ENCODE measurements around the gene RPUSD2. TPM values are rescaled to one million over a fixed set of nuclear protein-coding genes. Genes with fewer than 3 reads are reported as not detected.

Gene RPUSD2
- polyA plus RNA-seq, 1 donor (not counting 4 experiments of a cell fraction or from before 2014, with no cell fraction given): 8.0 TPM

DNA sequence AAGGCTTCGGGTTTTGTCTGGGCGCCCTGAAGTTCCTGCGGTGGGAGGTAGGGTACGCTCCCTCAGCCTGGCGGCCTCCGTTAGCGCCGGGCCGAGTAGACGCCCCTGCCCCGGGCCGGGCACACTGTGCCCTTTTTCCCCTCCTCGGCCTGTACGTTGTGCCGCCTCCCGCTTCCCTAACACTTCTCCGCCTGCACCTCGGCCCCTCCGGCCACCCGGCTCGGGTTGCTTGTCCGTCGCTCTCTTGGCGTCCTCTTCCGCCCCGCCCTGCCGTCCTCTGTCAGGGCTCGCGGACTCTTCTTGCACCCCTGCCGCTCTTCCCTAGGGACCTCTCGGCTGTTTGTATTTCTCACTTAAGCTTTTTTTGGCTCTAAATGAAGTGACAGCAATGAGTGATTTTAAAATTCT is 25.3 kb downstream of the RPUSD2 start:
- Histone ChIP-seq H4K20me1 (ENCODE audit: control insufficient read depth, extremely low read depth, insufficient read depth, low read length) (no peaks in the 10 kb centered on the region), H3K9ac (ENCODE audit: control insufficient read depth, extremely low read depth, insufficient read depth, low read length) (peak overlapping the region; percentile 99), H3K4me2 (ENCODE audit: control insufficient read depth, extremely low read depth, insufficient read depth, low read depth, low read length) (peak overlapping the region; percentile 90), H3K27me3 (ENCODE audit: control insufficient read depth, extremely low read depth, insufficient read depth, low read length) (no peaks in the 10 kb centered on the region), H3K4me1 (ENCODE audit: control insufficient read depth, extremely low read depth, insufficient read depth, low read length) (peaks cover 6% of the 10 kb centered on the region), H3K9me3 (ENCODE audit: control insufficient read depth, low read depth, low read length) (no peaks in the 10 kb centered on the region), H3K27ac (ENCODE audit: control insufficient read depth, insufficient read depth, low read length) (peak overlapping the region; percentile 100), H3K79me2 (ENCODE audit: control insufficient read depth, insufficient read depth, low read length) (peaks cover 47% of the 10 kb centered on the region), H3K9me1 (ENCODE audit: control insufficient read depth, extremely low read depth, insufficient read depth, low read length) (no peaks in the 10 kb centered on the region), H3K4me3 (ENCODE audit: control insufficient read depth in 2 of 3, extremely low read depth in 1 of 3, insufficient read depth in 2 of 3, low read depth in 1 of 3, low read length in 3 of 3) (peak overlapping the region; percentile 86 to 98 (median 93)), H3K36me3 (ENCODE audit: control insufficient read depth in 2 of 2, extremely low read depth in 1 of 2, insufficient read depth in 2 of 2, low read length in 2 of 2) (no peaks in the 10 kb centered on the region), H2AFZ (ENCODE audit: control insufficient read depth, low read length) (peak overlapping the region; percentile 99)
- dilution Hi-C loops (cut with MboI; ENCODE audit: extremely low pct_ligation_motif_present, low sequenced_read_pairs): no loop called here
- no peak for FAIRE-seq
- TF ChIP-seq, protein P1, sequence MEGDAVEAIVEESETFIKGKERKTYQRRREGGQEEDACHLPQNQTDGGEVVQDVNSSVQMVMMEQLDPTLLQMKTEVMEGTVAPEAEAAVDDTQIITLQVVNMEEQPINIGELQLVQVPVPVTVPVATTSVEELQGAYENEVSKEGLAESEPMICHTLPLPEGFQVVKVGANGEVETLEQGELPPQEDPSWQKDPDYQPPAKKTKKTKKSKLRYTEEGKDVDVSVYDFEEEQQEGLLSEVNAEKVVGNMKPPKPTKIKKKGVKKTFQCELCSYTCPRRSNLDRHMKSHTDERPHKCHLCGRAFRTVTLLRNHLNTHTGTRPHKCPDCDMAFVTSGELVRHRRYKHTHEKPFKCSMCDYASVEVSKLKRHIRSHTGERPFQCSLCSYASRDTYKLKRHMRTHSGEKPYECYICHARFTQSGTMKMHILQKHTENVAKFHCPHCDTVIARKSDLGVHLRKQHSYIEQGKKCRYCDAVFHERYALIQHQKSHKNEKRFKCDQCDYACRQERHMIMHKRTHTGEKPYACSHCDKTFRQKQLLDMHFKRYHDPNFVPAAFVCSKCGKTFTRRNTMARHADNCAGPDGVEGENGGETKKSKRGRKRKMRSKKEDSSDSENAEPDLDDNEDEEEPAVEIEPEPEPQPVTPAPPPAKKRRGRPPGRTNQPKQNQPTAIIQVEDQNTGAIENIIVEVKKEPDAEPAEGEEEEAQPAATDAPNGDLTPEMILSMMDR (optimal IDR thresholded peaks at IDR 0.05 in 1 of 3, IDR thresholded peaks at IDR 0.05 in 1 of 3, conservative IDR thresholded peaks at IDR 0.05 in 1 of 3; ENCODE audit: extremely low read depth in 1 of 3, insufficient read depth in 2 of 3, low read length in 3 of 3): peak in 2 of 3 experiments; percentile 19 to 35
- no peak for TF ChIP-seq EZH2 (IDR thresholded peaks at IDR 0.05; ENCODE audit: low read length)
- DNase-seq (ENCODE audit: low read depth, low spot score): no peak

DNA sequence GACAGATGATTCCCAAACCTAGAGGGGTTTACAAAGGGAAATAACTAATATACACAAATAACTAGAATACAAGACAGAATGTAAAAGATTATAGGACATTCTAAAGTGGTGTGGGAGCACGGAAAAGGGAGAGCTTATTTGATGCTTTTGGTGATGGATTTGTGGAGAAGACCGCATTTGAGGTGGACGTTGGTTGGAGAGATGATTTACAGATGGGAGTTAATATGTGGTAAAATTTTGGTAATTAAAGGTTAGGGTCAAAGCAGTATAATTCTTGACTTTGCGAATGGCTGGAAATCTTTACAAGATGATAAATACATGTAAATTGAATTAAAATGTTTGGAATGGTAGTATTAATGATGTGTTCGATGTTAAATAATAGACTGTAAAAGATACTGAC is 26.1 kb downstream of the RPUSD2 start:
- TF ChIP-seq, protein P1 (optimal IDR thresholded peaks at IDR 0.05 in 1 of 3, IDR thresholded peaks at IDR 0.05 in 1 of 3, conservative IDR thresholded peaks at IDR 0.05 in 1 of 3; ENCODE audit: extremely low read depth in 1 of 3, insufficient read depth in 2 of 3, low read length in 3 of 3): no peak
- no peak for TF ChIP-seq EZH2 (IDR thresholded peaks at IDR 0.05; ENCODE audit: low read length)
- H3K79me2 ChIP-seq (ENCODE audit: control insufficient read depth, insufficient read depth, low read length): peaks cover 54% of the 10 kb centered on the region
- H3K4me1 ChIP-seq (ENCODE audit: control insufficient read depth, extremely low read depth, insufficient read depth, low read length): peaks cover 6% of the 10 kb centered on the region
- FAIRE-seq (no peak), DNase-seq (ENCODE audit: low read depth, low spot score) (no peak)
- H3K4me2 ChIP-seq (ENCODE audit: control insufficient read depth, extremely low read depth, insufficient read depth, low read depth, low read length): peak overlapping the region; percentile 90
- H3K36me3 ChIP-seq (ENCODE audit: control insufficient read depth in 2 of 2, extremely low read depth in 1 of 2, insufficient read depth in 2 of 2, low read length in 2 of 2): no peaks in the 10 kb centered on the region
- H3K9me1 ChIP-seq (ENCODE audit: control insufficient read depth, extremely low read depth, insufficient read depth, low read length): no peaks in the 10 kb centered on the region
- H3K9ac ChIP-seq (ENCODE audit: control insufficient read depth, extremely low read depth, insufficient read depth, low read length): peak overlapping the region; percentile 99
- dilution Hi-C loops (cut with MboI; ENCODE audit: extremely low pct_ligation_motif_present, low sequenced_read_pairs): no loop called here
- no peaks in the 10 kb centered on the region for H3K9me3 ChIP-seq (ENCODE audit: control insufficient read depth, low read depth, low read length)
- peak overlapping the region; percentile 100 for H3K27ac ChIP-seq (ENCODE audit: control insufficient read depth, insufficient read depth, low read length)
- H3K27me3 ChIP-seq (ENCODE audit: control insufficient read depth, extremely low read depth, insufficient read depth, low read length): no peaks in the 10 kb centered on the region
- peak overlapping the region; percentile 86 to 98 (median 93) for H3K4me3 ChIP-seq (ENCODE audit: control insufficient read depth in 2 of 3, extremely low read depth in 1 of 3, insufficient read depth in 2 of 3, low read depth in 1 of 3, low read length in 3 of 3)
- H2AFZ ChIP-seq (ENCODE audit: control insufficient read depth, low read length): peak overlapping the region; percentile 99
- no peaks in the 10 kb centered on the region for H4K20me1 ChIP-seq (ENCODE audit: control insufficient read depth, extremely low read depth, insufficient read depth, low read length)

All from keratinocyte (primary cell).